GM12891 (cell line): ENCODE data around the gene FAM163B.

Experiments
- PAX5 ChIP-seq: IDR thresholded peaks from 2 replicates; pipeline ENCODE4 v1.6.1; 2011; ENCODE audit warnings: low read length, moderate library complexity, mild to moderate bottlenecking; ENCODE audit not compliant: insufficient read depth, severe bottlenecking
- POLR2A ChIP-seq: IDR thresholded peaks from 2 replicates; pipeline ENCODE4 v1.6.1; 2011; ENCODE audit warnings: low read depth, low read length, control low read depth
- POLR2AphosphoS5 ChIP-seq: IDR thresholded peaks from 2 replicates; pipeline ENCODE4 v1.6.1; 2011; ENCODE audit warnings: low read depth, low read length, control low read depth
- SPI1 ChIP-seq: IDR thresholded peaks from 2 replicates; pipeline ENCODE4 v1.6.1; 2011; ENCODE audit warnings: low read depth, low read length, control low read depth
- TAF1 ChIP-seq: IDR thresholded peaks from 2 replicates; pipeline ENCODE4 v1.6.1; 2011; ENCODE audit warnings: low read depth, low read length, control low read depth

DNA sequence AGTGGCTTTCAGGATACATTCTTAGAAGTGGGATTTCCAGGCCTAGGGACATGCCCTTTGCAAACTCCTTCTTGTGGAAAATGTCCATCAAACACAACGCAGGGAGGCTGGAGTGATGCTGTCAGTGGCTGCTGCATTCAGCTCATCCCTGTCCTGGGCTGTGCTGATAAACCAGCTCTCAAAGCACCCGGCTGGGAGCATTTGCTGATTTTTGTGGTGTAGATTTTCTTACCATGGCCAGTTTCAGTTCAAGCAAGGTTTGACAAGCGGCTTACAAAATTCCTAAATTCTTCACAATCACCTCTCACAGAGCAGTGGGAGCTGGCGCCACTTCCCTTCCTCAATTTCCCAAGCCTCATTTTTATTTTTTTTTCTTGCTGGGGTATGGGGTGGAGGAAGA lies 28.2 kb downstream of the FAM163B start:
- TF ChIP-seq TAF1 (no peak), POLR2A (no peak), POLR2AphosphoS5 (no peak), SPI1 (no peak), PAX5 (no peak)
